K562 (cell line): ENCODE data around the gene GMEB2. TPM values are rescaled to one million over a fixed set of nuclear protein-coding genes. Genes with fewer than 3 reads are reported as not detected.

Experiments
- CREB1 ChIP-seq, 2 experiments: sonication (generic) in 1 of 2; formaldehyde crosslinking in 1 of 2; IDR thresholded peaks; 2 replicates each; pipeline versions ENCODE4 v1.6.1 to v1.8.0; 2012 to 2022; ENCODE audit warnings: inconsistent platforms in 1 of 2, mild to moderate bottlenecking in 1 of 2, missing genetic modification reagents in 1 of 2, moderate library complexity in 1 of 2
- MEF2A ChIP-seq: IDR thresholded peaks from 2 replicates; pipeline ENCODE4 v1.6.1; 2011; ENCODE audit warnings: low read depth, mild to moderate bottlenecking, low read length, moderate library complexity; ENCODE audit not compliant: control insufficient read depth
- PRDM10 ChIP-seq: fragments of 450-650 bp; IDR thresholded peaks from 2 replicates; pipeline ENCODE4 v1.6.1; 2018; ENCODE audit not compliant: partially characterized antibody
- ZBTB40 ChIP-seq, 2 experiments: fragments of 450-650 bp in 1 of 2; sonication (generic) in 1 of 2; formaldehyde crosslinking in 1 of 2; IDR thresholded peaks; 2 replicates each; pipeline versions ENCODE4 v1.7.1 to v1.9.0; 2016 to 2022; ENCODE audit warnings: inconsistent platforms in 1 of 2, mild to moderate bottlenecking in 1 of 2, missing genetic modification reagents in 1 of 2
- ZBTB7A ChIP-seq: IDR thresholded peaks from 2 replicates; pipeline ENCODE4 v1.6.1; 2011; ENCODE audit warnings: low read depth, mild to moderate bottlenecking, low read length, moderate library complexity, borderline replicate concordance; ENCODE audit not compliant: control insufficient read depth
- ZFP30 ChIP-seq: fragments of 250-450 bp; sonication (Bioruptor Pico); IDR thresholded peaks from 2 replicates; pipeline ENCODE4 v1.8.0; 2022; ENCODE audit warnings: moderate library complexity, mild to moderate bottlenecking, inconsistent platforms, borderline replicate concordance
- ZNF280B ChIP-seq: fragments of 250-450 bp; sonication (Bioruptor Pico); IDR thresholded peaks from 2 replicates; pipeline ENCODE4 v1.5.1; 2021; ENCODE audit warnings: mild to moderate bottlenecking
- polyA plus RNA-seq, 8 experiments: library from polyadenylated mRNA; depleted of rRNA in 4 of 8; stranded (reverse) in 5 of 8; unstranded in 3 of 8; fragments of >200 nt; fragmentation: Nextera tagmentation in 2 of 8; fragmentation: Illumina TruSeq in 1 of 8; extraction: Ambion mirVana in 2 of 8; extraction: Trizol in 1 of 8; gene quantifications; 2 replicates each; pipeline versions ENCODE4 v1.2.1 to v1.2.3, GENCODE V29; 2011 to 2014; ENCODE audit warnings: inconsistent platforms in 1 of 8, missing spikeins in 1 of 8
- total RNA-seq, 7 experiments: library from RNA; depleted of rRNA in 6 of 7; stranded (reverse); fragments of >200 nt in 6 of 7; fragmentation: Illumina TruSeq in 2 of 7; extraction: Trizol in 2 of 7; gene quantifications; 2 replicates each; pipeline versions ENCODE4 v1.2.1 to v1.2.3, GENCODE V29; 2011 to 2021; ENCODE audit warnings: low replicate concordance in 1 of 7

Gene GMEB2
- total and polyA plus RNA-seq, 9 of the 15 experiments (the other 6 are each of a cell fraction or from before 2014, with no cell fraction given): 0.03 to 13.9 (median 6.3) TPM

GRCh38 chr20:63657937-63658748 is 31.2 kb upstream of the GMEB2 start, which contains the start of gene RTEL1 (continued):
- TF ChIP-seq MEF2A (no peak), PRDM10 (peak; percentile 23), ZBTB40 (IDR thresholded peaks at IDR 0.05) (peak; percentile 100), ZBTB40 (CRISPR knock-in tag; IDR thresholded peaks at IDR 0.05) (no peak), ZBTB7A (peak; percentile 44; the same call in 1 of the 2 replicates), ZFP30 (CRISPR knock-in tag) (no peak), CREB1 (IDR thresholded peaks at IDR 0.05) (peak; percentile 58), CREB1 (CRISPR knock-in tag; IDR thresholded peaks at IDR 0.05) (peak; percentile 15; the same call in 1 of the 2 replicates), ZNF280B (no peak)
